ENCODE measurements around the gene SPINK5.

SPINK5 gene

DNA sequence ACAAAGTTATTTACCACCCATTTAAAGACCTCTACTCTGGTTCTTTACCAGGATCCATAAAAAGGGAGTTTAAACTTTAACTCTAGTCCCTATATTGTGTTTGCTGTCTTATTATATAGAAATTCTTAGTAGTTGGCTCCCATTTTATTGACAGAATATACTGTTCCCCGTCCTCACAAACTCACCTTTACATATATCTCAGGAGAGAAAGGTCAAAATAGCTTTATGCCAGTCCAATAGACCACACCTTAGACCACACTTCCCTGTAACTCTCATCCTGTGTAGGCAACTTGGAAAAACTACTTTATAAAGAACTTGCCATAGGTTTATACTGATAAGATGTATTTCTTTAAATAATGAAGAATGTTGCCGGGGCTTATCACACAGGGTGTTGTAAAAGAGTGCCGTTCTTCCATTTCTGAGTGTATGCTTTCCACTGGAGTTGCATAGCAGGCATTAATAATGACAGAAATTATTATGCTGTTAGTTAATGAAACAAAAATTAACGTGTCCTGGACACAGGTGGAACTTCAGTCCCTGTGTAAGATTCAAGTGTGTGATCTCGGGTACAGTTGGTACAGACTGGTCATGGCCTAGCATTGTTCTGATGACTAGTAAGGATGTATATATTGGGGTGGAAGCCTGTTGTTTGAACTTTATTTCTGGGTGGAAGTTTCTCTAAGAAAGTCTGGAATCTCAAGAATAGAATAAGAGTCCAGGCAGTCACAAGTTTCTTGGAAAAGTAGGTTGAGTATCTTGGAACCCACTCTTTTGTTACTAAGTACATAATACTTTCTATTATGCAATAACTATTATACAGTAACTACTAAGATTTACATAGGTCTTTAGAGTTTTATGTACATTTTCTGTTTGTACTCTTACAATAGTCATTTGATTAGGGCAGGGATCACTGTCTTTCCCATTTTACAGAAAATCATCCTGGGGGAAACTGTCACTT is 71.6 kb downstream of the SPINK5 start:
- Histone ChIP-seq H3K36me3 (ENCODE audit: control insufficient read depth in 5 of 5, insufficient read depth in 5 of 5, low read length in 5 of 5) (no peaks in the 10 kb centered on the region), H3K4me1 (ENCODE audit: control insufficient read depth in 5 of 5, insufficient read depth in 5 of 5, low read length in 5 of 5) (no peaks in the 10 kb centered on the region), H3K9ac (ENCODE audit: low read length in 5 of 5) (no peak overlapping the region), H3K9me3 (ENCODE audit: control insufficient read depth in 5 of 5, low read length in 5 of 5) (no peaks in the 10 kb centered on the region), H3K4me3 (ENCODE audit: low read depth in 1 of 5, low read length in 5 of 5) (no peak overlapping the region), H3K27ac (ENCODE audit: low read depth, low read length) (no peak overlapping the region), H3K27me3 (ENCODE audit: control insufficient read depth in 5 of 5, insufficient read depth in 4 of 5, low read length in 5 of 5) (peaks cover 0 to 3% (median 0%) of the 10 kb centered on the region in 5 donors)

DNA sequence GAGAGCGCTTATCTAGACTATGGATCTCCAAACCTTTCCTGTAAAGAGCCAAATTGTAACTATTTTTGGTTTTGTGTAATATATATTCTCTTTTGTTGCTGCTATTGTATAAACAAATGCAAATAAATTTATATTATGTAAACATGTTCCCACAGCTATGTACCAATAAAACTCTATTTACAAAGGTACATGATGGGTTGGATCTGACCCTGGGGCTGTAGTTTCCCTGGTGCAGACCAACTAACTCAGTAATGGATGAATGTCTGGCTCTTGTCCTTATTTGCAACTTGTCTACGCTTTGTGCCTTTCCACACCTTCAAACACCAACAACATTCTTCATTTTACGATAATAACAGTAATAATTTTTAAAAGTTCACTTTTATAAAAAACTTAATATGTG is 77.1 kb downstream of the SPINK5 start:
- no peak overlapping the region for H3K4me3 ChIP-seq (ENCODE audit: low read depth in 1 of 5, low read length in 5 of 5)

GRCh38 chr5:148141645-148142044 is 77.9 kb downstream of the SPINK5 start:
- H3K27me3 ChIP-seq (ENCODE audit: control insufficient read depth in 5 of 5, insufficient read depth in 4 of 5, low read length in 5 of 5), result no peaks in the 10 kb centered on the region

More for the DNA sequence above, 77.1 kb downstream of the SPINK5 start:
- Histone ChIP-seq H3K4me1 (ENCODE audit: control insufficient read depth in 5 of 5, insufficient read depth in 5 of 5, low read length in 5 of 5) (no peaks in the 10 kb centered on the region), H3K36me3 (ENCODE audit: control insufficient read depth in 5 of 5, insufficient read depth in 5 of 5, low read length in 5 of 5) (no peaks in the 10 kb centered on the region), H3K9me3 (ENCODE audit: control insufficient read depth in 5 of 5, low read length in 5 of 5) (no peaks in the 10 kb centered on the region), H3K9ac (ENCODE audit: low read length in 5 of 5) (no peak overlapping the region), H3K27me3 (ENCODE audit: control insufficient read depth in 5 of 5, insufficient read depth in 4 of 5, low read length in 5 of 5) (no peaks in the 10 kb centered on the region), H3K27ac (ENCODE audit: low read depth, low read length) (no peak overlapping the region)

DNA sequence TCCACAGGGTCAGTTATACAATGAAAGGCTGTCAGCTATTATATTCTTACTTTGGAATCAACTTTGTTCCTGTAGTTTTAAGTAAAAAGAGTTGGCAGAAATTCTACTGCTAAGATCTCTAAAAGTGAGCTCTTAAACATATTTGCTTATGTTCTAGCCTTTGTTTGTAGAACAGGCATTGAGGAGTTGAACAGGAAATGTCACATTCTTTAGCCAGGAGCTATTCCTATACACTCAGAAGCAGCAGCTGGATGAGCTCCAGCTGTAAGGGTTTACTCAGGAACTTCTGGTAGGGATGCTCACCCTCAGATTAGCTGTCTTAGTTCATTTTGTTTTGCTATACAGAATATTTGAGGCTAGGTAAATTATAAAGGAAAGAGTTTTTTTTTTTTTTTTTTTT is 82.1 kb downstream of the SPINK5 start:
- Histone ChIP-seq H3K27ac (ENCODE audit: low read depth, low read length) (no peak overlapping the region), H3K36me3 (ENCODE audit: control insufficient read depth in 5 of 5, insufficient read depth in 5 of 5, low read length in 5 of 5) (no peaks in the 10 kb centered on the region), H3K4me3 (ENCODE audit: low read depth in 1 of 5, low read length in 5 of 5) (no peak overlapping the region), H3K9ac (ENCODE audit: low read length in 5 of 5) (no peak overlapping the region), H3K9me3 (ENCODE audit: control insufficient read depth in 5 of 5, low read length in 5 of 5) (no peaks in the 10 kb centered on the region), H3K27me3 (ENCODE audit: control insufficient read depth in 5 of 5, insufficient read depth in 4 of 5, low read length in 5 of 5) (no peaks in the 10 kb centered on the region), H3K4me1 (ENCODE audit: control insufficient read depth in 5 of 5, insufficient read depth in 5 of 5, low read length in 5 of 5) (no peaks in the 10 kb centered on the region)

More at GRCh38 chr5:148141645-148142044, 77.9 kb downstream of the SPINK5 start:
- Histone ChIP-seq H3K9ac (ENCODE audit: low read length in 5 of 5) (no peak overlapping the region), H3K4me1 (ENCODE audit: control insufficient read depth in 5 of 5, insufficient read depth in 5 of 5, low read length in 5 of 5) (no peaks in the 10 kb centered on the region), H3K4me3 (ENCODE audit: low read depth in 1 of 5, low read length in 5 of 5) (no peak overlapping the region), H3K36me3 (ENCODE audit: control insufficient read depth in 5 of 5, insufficient read depth in 5 of 5, low read length in 5 of 5) (no peaks in the 10 kb centered on the region), H3K27ac (ENCODE audit: low read depth, low read length) (no peak overlapping the region), H3K9me3 (ENCODE audit: control insufficient read depth in 5 of 5, low read length in 5 of 5) (no peaks in the 10 kb centered on the region)

DNA sequence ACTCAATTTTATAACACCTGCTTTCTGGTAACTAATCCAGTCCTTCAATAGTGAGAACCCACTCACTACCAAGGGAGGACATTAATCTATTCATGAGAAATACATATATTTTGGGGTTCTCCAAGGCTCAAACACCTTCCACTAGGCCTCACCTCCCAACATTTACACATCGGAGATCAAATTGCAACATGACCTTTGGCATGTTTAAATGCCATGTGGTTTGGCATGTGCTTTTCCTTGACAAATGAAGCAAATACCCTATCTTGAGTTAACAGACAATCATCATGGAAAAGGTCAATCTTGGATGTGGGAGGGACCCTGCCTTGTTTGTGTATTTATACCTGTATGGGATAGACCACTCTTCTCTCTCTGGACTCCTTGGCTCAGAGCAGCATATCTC is 82.7 kb downstream of the SPINK5 start:
- no peaks in the 10 kb centered on the region for H3K4me1 ChIP-seq (ENCODE audit: control insufficient read depth in 5 of 5, insufficient read depth in 5 of 5, low read length in 5 of 5)
- H3K9ac ChIP-seq (ENCODE audit: low read length in 5 of 5), result no peak overlapping the region
- H3K9me3 ChIP-seq (ENCODE audit: control insufficient read depth in 5 of 5, low read length in 5 of 5), result no peaks in the 10 kb centered on the region
- no peaks in the 10 kb centered on the region for H3K36me3 ChIP-seq (ENCODE audit: control insufficient read depth in 5 of 5, insufficient read depth in 5 of 5, low read length in 5 of 5)
- no peak overlapping the region for H3K4me3 ChIP-seq (ENCODE audit: low read depth in 1 of 5, low read length in 5 of 5)
- H3K27ac ChIP-seq (ENCODE audit: low read depth, low read length), result no peak overlapping the region
- no peaks in the 10 kb centered on the region for H3K27me3 ChIP-seq (ENCODE audit: control insufficient read depth in 5 of 5, insufficient read depth in 4 of 5, low read length in 5 of 5)

GRCh38 chr5:148147415-148147814 is 83.6 kb downstream of the SPINK5 start:
- H3K4me3 ChIP-seq (ENCODE audit: low read depth in 1 of 5, low read length in 5 of 5), result no peak overlapping the region
- no peaks in the 10 kb centered on the region for H3K9me3 ChIP-seq (ENCODE audit: control insufficient read depth in 5 of 5, low read length in 5 of 5)
- no peaks in the 10 kb centered on the region for H3K27me3 ChIP-seq (ENCODE audit: control insufficient read depth in 5 of 5, insufficient read depth in 4 of 5, low read length in 5 of 5)
- H3K36me3 ChIP-seq (ENCODE audit: control insufficient read depth in 5 of 5, insufficient read depth in 5 of 5, low read length in 5 of 5), result no peaks in the 10 kb centered on the region
- H3K27ac ChIP-seq (ENCODE audit: low read depth, low read length), result no peak overlapping the region
- H3K9ac ChIP-seq (ENCODE audit: low read length in 5 of 5), result no peak overlapping the region
- no peaks in the 10 kb centered on the region for H3K4me1 ChIP-seq (ENCODE audit: control insufficient read depth in 5 of 5, insufficient read depth in 5 of 5, low read length in 5 of 5)

DNA sequence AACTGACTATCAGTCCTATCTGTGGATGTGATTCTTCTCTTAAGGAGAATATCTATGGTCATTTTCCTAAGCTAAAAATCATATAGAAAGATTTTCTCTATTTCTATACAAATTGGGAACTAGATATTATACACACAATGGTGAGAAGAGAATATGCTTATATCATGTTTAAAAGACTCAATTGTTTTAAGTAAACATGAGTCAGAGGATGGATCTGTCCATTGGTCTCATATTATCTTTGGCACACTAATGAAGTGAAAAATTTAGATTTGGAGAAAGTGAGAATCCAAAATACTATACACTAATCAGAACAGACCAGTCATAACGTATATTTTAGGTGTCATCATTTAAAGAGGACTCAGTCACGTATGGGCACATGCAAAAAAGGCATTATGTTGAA is 88.1 kb downstream of the SPINK5 start:
- no peaks in the 10 kb centered on the region for H3K27me3 ChIP-seq (ENCODE audit: control insufficient read depth in 5 of 5, insufficient read depth in 4 of 5, low read length in 5 of 5)
- no peak overlapping the region for H3K4me3 ChIP-seq (ENCODE audit: low read depth in 1 of 5, low read length in 5 of 5)
- H3K9me3 ChIP-seq (ENCODE audit: control insufficient read depth in 5 of 5, low read length in 5 of 5), result no peaks in the 10 kb centered on the region
- H3K36me3 ChIP-seq (ENCODE audit: control insufficient read depth in 5 of 5, insufficient read depth in 5 of 5, low read length in 5 of 5), result no peaks in the 10 kb centered on the region
- no peak overlapping the region for H3K27ac ChIP-seq (ENCODE audit: low read depth, low read length)
- H3K4me1 ChIP-seq (ENCODE audit: control insufficient read depth in 5 of 5, insufficient read depth in 5 of 5, low read length in 5 of 5), result no peaks in the 10 kb centered on the region
- H3K9ac ChIP-seq (ENCODE audit: low read length in 5 of 5), result no peak overlapping the region

- no peak overlapping the region for H3K27ac ChIP-seq (ENCODE audit: low read depth, low read length)
- no peaks in the 10 kb centered on the region for H3K9me3 ChIP-seq (ENCODE audit: control insufficient read depth in 5 of 5, low read length in 5 of 5)
- H3K36me3 ChIP-seq (ENCODE audit: control insufficient read depth in 5 of 5, insufficient read depth in 5 of 5, low read length in 5 of 5), result no peaks in the 10 kb centered on the region
- no peaks in the 10 kb centered on the region for H3K27me3 ChIP-seq (ENCODE audit: control insufficient read depth in 5 of 5, insufficient read depth in 4 of 5, low read length in 5 of 5)
- H3K9ac ChIP-seq (ENCODE audit: low read length in 5 of 5), result no peak overlapping the region
- H3K4me1 ChIP-seq (ENCODE audit: control insufficient read depth in 5 of 5, insufficient read depth in 5 of 5, low read length in 5 of 5), result no peaks in the 10 kb centered on the region
- no peak overlapping the region for H3K4me3 ChIP-seq (ENCODE audit: low read depth in 1 of 5, low read length in 5 of 5)
Observed at GRCh38 chr5:148152781-148153180, 89.0 kb downstream of the SPINK5 start.

GRCh38 chr5:148156609-148157008 is 92.8 kb downstream of the SPINK5 start:
- Histone ChIP-seq H3K4me3 (ENCODE audit: low read depth in 1 of 5, low read length in 5 of 5) (no peak overlapping the region), H3K27me3 (ENCODE audit: control insufficient read depth in 5 of 5, insufficient read depth in 4 of 5, low read length in 5 of 5) (no peaks in the 10 kb centered on the region), H3K27ac (ENCODE audit: low read depth, low read length) (no peak overlapping the region), H3K36me3 (ENCODE audit: control insufficient read depth in 5 of 5, insufficient read depth in 5 of 5, low read length in 5 of 5) (no peaks in the 10 kb centered on the region), H3K9me3 (ENCODE audit: control insufficient read depth in 5 of 5, low read length in 5 of 5) (no peaks in the 10 kb centered on the region), H3K4me1 (ENCODE audit: control insufficient read depth in 5 of 5, insufficient read depth in 5 of 5, low read length in 5 of 5) (no peaks in the 10 kb centered on the region), H3K9ac (ENCODE audit: low read length in 5 of 5) (no peak overlapping the region)

GRCh38 chr5:148162038-148162437 is 98.3 kb downstream of the SPINK5 start:
- Histone ChIP-seq H3K27me3 (ENCODE audit: control insufficient read depth in 5 of 5, insufficient read depth in 4 of 5, low read length in 5 of 5) (no peaks in the 10 kb centered on the region), H3K4me1 (ENCODE audit: control insufficient read depth in 5 of 5, insufficient read depth in 5 of 5, low read length in 5 of 5) (no peaks in the 10 kb centered on the region), H3K9ac (ENCODE audit: low read length in 5 of 5) (no peak overlapping the region), H3K36me3 (ENCODE audit: control insufficient read depth in 5 of 5, insufficient read depth in 5 of 5, low read length in 5 of 5) (no peaks in the 10 kb centered on the region), H3K9me3 (ENCODE audit: control insufficient read depth in 5 of 5, low read length in 5 of 5) (no peaks in the 10 kb centered on the region), H3K4me3 (ENCODE audit: low read depth in 1 of 5, low read length in 5 of 5) (no peak overlapping the region), H3K27ac (ENCODE audit: low read depth, low read length) (no peak overlapping the region)

Measured in subcutaneous abdominal adipose tissue (tissue), 5 donors.